Fibroblast of mammary gland (primary cell): ENCODE data around the gene GNB5.

Experiments
- DNase-seq: peaks from one replicate; pipeline ENCODE4 v3.0.0-alpha.2; 2010; ENCODE audit warnings: low read depth
- H3K4me3 ChIP-seq: 2 replicates; pipeline ENCODE4 v1.5.1; 2011; ENCODE audit warnings: low read depth, mild to moderate bottlenecking, low read length, moderate library complexity; ENCODE audit not compliant: control insufficient read depth
- TF ChIP-seq, protein P1 (sequence below): conservative IDR thresholded peaks from 2 replicates; pipeline ENCODE4 v1.5.1; 2011; ENCODE audit warnings: low read depth, low read length, inconsistent platforms; ENCODE audit not compliant: control insufficient read depth, insufficient read depth

GNB5 gene

DNA sequence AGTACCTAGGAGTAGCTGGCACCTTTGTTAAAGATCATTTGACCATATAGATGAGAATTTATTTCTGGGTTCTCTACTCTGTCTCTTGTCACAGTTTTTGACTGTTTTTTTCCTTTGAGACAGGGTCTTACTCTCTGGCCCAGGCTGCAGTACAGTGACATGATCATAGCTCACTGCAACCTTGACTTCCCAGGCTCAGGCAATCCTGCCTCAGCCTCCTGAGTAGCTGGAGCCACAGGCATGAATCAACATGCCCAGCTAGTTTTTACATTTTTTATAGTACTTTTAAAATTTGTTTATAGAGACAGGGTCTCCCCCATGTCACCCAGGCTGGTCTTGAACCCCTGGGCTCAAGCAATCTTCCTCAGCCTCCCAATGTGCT is 123.7 kb downstream of the GNB5 start:
- TF ChIP-seq, protein P1, sequence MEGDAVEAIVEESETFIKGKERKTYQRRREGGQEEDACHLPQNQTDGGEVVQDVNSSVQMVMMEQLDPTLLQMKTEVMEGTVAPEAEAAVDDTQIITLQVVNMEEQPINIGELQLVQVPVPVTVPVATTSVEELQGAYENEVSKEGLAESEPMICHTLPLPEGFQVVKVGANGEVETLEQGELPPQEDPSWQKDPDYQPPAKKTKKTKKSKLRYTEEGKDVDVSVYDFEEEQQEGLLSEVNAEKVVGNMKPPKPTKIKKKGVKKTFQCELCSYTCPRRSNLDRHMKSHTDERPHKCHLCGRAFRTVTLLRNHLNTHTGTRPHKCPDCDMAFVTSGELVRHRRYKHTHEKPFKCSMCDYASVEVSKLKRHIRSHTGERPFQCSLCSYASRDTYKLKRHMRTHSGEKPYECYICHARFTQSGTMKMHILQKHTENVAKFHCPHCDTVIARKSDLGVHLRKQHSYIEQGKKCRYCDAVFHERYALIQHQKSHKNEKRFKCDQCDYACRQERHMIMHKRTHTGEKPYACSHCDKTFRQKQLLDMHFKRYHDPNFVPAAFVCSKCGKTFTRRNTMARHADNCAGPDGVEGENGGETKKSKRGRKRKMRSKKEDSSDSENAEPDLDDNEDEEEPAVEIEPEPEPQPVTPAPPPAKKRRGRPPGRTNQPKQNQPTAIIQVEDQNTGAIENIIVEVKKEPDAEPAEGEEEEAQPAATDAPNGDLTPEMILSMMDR: no peak
- H3K4me3 ChIP-seq: no peak overlapping the region
- DNase-seq: no peak

DNA sequence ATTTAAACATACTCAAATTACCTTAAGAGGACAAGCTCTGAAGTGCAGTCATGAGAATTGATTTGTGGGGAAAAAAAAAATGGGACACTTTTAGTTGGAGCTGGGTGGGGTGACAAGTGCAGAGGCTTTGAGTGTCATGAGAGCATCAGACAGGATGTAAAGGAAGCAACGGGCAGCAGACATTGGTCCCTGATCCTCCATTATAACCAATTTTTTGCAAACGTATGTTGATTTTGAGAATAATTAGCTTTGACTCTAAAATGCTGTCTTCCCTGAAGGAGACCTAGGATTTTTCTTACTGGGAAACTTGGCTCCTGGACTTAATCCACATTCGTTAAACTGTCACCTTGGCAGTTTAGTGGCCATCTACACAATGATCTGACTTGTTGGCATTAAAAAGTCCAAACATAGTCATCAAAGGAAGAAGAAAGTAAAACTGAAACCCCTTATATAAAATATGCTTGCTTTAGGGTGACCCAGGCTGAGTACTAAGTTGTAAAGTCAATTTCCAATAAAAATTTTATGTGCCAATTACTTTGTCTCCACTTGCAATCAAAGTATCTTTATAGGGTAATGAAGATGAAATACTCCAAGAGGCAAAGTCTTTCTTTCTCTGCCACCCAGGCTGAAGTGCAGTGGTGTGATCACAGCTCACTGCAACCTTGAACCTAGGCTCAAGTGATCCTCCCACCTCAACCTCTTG is 124.2 kb downstream of the GNB5 start:
- H3K4me3 ChIP-seq: no peak overlapping the region
- DNase-seq: no peak
- TF ChIP-seq, protein P1: no peak
